Endothelial cell of umbilical vein (primary cell): Measurements from ENCODE around the gene ICE1. TPM values are rescaled to one million over a fixed set of nuclear protein-coding genes. Genes with fewer than 3 reads are reported as not detected.

Experiments
- BruUV-seq: library from RNA; stranded (reverse); fragments of 400-500 nt; replicated peaks from 2 replicates; lab custom pipeline; 2021; lab: Mats Ljungman, UMichigan
- CTCF ChIA-PET: fragments of 300-600, 350-600 bp; sonication (Branson Sonifier 250); formaldehyde crosslinking; loops from one replicate; lab custom pipeline; 2021; ENCODE audit warnings: antibody characterized with exemption, inconsistent platforms; lab: Charles Lee
- POLR2A ChIA-PET: fragments of 300-600, 350-600 bp; sonication (Branson Sonifier 250); formaldehyde crosslinking; loops from one replicate; lab custom pipeline; 2021; ENCODE audit warnings: antibody characterized with exemption, inconsistent platforms; lab: Charles Lee
- DNase-seq: peaks from one replicate; pipeline ENCODE4 v3.0.0-alpha.2; 2011; ENCODE audit warnings: low read depth, low spot score
- FAIRE-seq: peaks from 2 replicates; lab custom pipeline; 2011; peaks lifted over from hg19 to GRCh38; lab: Jason Lieb, UNC
- H2AFZ ChIP-seq: 2 replicates; pipeline ENCODE4 v1.6.0; 2012; ENCODE audit warnings: low read depth, low read length, control low read depth, inconsistent platforms
- H3K27ac ChIP-seq: 2 replicates; pipeline ENCODE4 v1.5.1; 2011; ENCODE audit warnings: low read depth, mild to moderate bottlenecking, control low read depth, low read length, moderate library complexity; ENCODE audit not compliant: insufficient read depth
- H3K27me3 ChIP-seq, 2 experiments: 2 replicates each; pipeline versions ENCODE4 v1.6.0 to v1.6.1; 2011; ENCODE audit warnings: low read length in 2 of 2, mixed read lengths in 1 of 2; ENCODE audit not compliant: control insufficient read depth in 2 of 2, insufficient read depth in 2 of 2
- H3K36me3 ChIP-seq, 2 experiments: 2 replicates in 1 of 2; 3 replicates in 1 of 2; pipeline ENCODE4 v1.5.1; 2011; ENCODE audit warnings: low read length in 2 of 2, mild to moderate bottlenecking in 1 of 2, moderate library complexity in 1 of 2; ENCODE audit not compliant: control insufficient read depth in 2 of 2, insufficient read depth in 2 of 2; ENCODE audit errors: extremely low read depth in 1 of 2
- H3K4me1 ChIP-seq: 3 replicates; pipeline ENCODE4 v1.5.1; 2011; ENCODE audit warnings: mild to moderate bottlenecking, low read length; ENCODE audit not compliant: control insufficient read depth, insufficient read depth; ENCODE audit errors: extremely low read depth
- H3K4me2 ChIP-seq: 2 replicates; pipeline ENCODE4 v1.6.1; 2011; ENCODE audit warnings: low read length, control low read depth, mixed read lengths; ENCODE audit not compliant: insufficient read depth
- H3K4me3 ChIP-seq, 3 experiments: fragments of 200-600 bp in 1 of 3; sonication (generic), shearing (Covaris generic) in 1 of 3; replicated peaks in 1 of 3; 2 replicates each; pipeline ENCODE4 v1.5.1; 2011 to 2016; ENCODE audit warnings: control low read depth in 3 of 3, low read length in 3 of 3, mild to moderate bottlenecking in 2 of 3, inconsistent platforms in 1 of 3, low read depth in 1 of 3, moderate library complexity in 1 of 3; ENCODE audit not compliant: insufficient read depth in 1 of 3
- H3K79me2 ChIP-seq: 2 replicates; pipeline ENCODE4 v1.6.0; 2012; ENCODE audit warnings: low read length, inconsistent platforms; ENCODE audit not compliant: control insufficient read depth, insufficient read depth
- H3K9ac ChIP-seq: replicated peaks from 2 replicates; pipeline ENCODE3; 2011; ENCODE audit warnings: low read length, control low read depth; ENCODE audit not compliant: insufficient read depth; ENCODE audit errors: extremely low read depth
- H3K9me1 ChIP-seq: replicated peaks from 3 replicates; pipeline ENCODE4 v1.6.0; 2011; ENCODE audit warnings: mild to moderate bottlenecking, low read length; ENCODE audit not compliant: control insufficient read depth, insufficient read depth; ENCODE audit errors: extremely low read depth
- H3K9me3 ChIP-seq: replicated peaks from 2 replicates; pipeline ENCODE4 v1.5.1; 2012; ENCODE audit warnings: low read length, inconsistent platforms; ENCODE audit not compliant: control insufficient read depth, insufficient read depth
- H4K20me1 ChIP-seq: replicated peaks from 2 replicates; pipeline ENCODE3; 2011; ENCODE audit warnings: mild to moderate bottlenecking, low read length; ENCODE audit not compliant: control insufficient read depth, insufficient read depth; ENCODE audit errors: extremely low read depth
- EZH2 ChIP-seq: IDR thresholded peaks from 2 replicates; pipeline ENCODE4 v1.6.1; 2012; ENCODE audit warnings: borderline replicate concordance, low read depth, mild to moderate bottlenecking, moderate library complexity, low read length, inconsistent platforms; ENCODE audit not compliant: severe bottlenecking
- FOS ChIP-seq: IDR thresholded peaks from 2 replicates; pipeline ENCODE4 v1.6.1; 2011; ENCODE audit warnings: mild to moderate bottlenecking, low read length, moderate library complexity, borderline replicate concordance; ENCODE audit not compliant: insufficient read depth
- GATA2 ChIP-seq: IDR thresholded peaks from 2 replicates; pipeline ENCODE4 v1.7.0; 2011; ENCODE audit warnings: low read depth, mild to moderate bottlenecking, moderate library complexity, mixed read lengths, low read length; ENCODE audit not compliant: insufficient read length, insufficient read depth
- JUN ChIP-seq: IDR thresholded peaks from 2 replicates; pipeline ENCODE4 v1.6.1; 2011; ENCODE audit warnings: borderline replicate concordance, low read depth; ENCODE audit not compliant: insufficient read length, insufficient read depth
- MYC ChIP-seq: IDR thresholded peaks from one replicate; pipeline ENCODE4 v1.6.1; 2011; ENCODE audit warnings: mild to moderate bottlenecking, low read depth, low read length
- POLR2A ChIP-seq: IDR thresholded peaks from 2 replicates; pipeline ENCODE4 v1.6.1; 2012; ENCODE audit warnings: low read depth, mild to moderate bottlenecking, control low read depth, low read length
- POLR2AphosphoS5 ChIP-seq: IDR thresholded peaks from 2 replicates; pipeline ENCODE4 v1.6.1; 2012; ENCODE audit warnings: low read depth, mild to moderate bottlenecking, control low read depth, low read length, moderate library complexity; ENCODE audit not compliant: insufficient read depth
- dilution Hi-C: fragments of 300-500 bp; cut with MboI; formaldehyde crosslinking; loops from one replicate; pipeline ENCODE4 v1.15.0; 2019; ENCODE audit warnings: low sequenced_read_pairs; ENCODE audit not compliant: extremely low pct_ligation_motif_present
- intact Hi-C: fragments of 100-400 bp; cut with micrococcal nuclease; formaldehyde crosslinking; loops from one replicate; pipeline ENCODE4 v1.10.0; 2022
- polyA plus RNA-seq, 4 experiments: library from polyadenylated mRNA; depleted of rRNA in 3 of 4; stranded (reverse) in 3 of 4; unstranded in 1 of 4; fragments of >200 nt; gene quantifications; 2 replicates each; pipeline versions ENCODE4 v1.2.1 to v1.2.3, GENCODE V29; 2011 to 2012; ENCODE audit warnings: missing spikeins in 1 of 4
- total RNA-seq: library from RNA; stranded (reverse); gene quantifications from 2 replicates; pipeline ENCODE4 v1.2.3, GENCODE V29; 2021
- TF ChIP-seq, protein P1 (sequence below), 2 donors: IDR thresholded peaks; 1 replicate in 1 of 2; 2 replicates in 1 of 2; pipeline ENCODE4 v1.5.1; 2011; ENCODE audit warnings: low read length in 2 of 2, mild to moderate bottlenecking in 2 of 2, moderate library complexity in 2 of 2, control low read depth in 1 of 2, inconsistent platforms in 1 of 2, low read depth in 1 of 2; ENCODE audit not compliant: insufficient read depth in 1 of 2; ENCODE audit errors: extremely low read depth in 1 of 2
- TF ChIP-seq, protein P2 (sequence below): IDR thresholded peaks from 2 replicates; pipeline ENCODE4 v1.6.1; 2011; ENCODE audit not compliant: insufficient read depth, insufficient read length

ICE1 gene
- total and polyA plus RNA-seq, 2 donors (not counting 3 experiments of a cell fraction or from before 2014, with no cell fraction given): 8.8 to 29.1 TPM

DNA sequence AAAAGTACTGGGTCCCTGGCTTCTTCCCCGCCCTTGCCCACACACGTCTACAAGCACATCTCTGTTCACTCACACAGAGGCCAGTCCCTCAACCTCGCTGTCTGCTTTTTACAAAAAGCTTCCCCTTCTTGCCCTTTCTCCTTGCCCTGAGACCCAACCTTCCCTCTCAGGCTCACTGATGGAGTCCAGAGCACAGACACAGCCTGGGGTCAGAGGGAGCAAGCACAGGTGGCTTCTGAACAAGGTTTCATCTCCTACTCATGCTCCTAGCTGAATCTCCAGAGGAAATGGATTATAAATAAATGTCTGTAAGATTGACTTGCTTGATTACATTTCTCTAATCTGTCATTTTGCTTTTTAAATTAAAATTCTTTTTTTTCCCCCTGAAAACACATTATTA is 101.8 kb downstream of the ICE1 start:
- POLR2A ChIA-PET: no interaction called here
- dilution Hi-C loops: no loop called here

More for the DNA sequence above, 101.8 kb downstream of the ICE1 start:
- H3K27me3 ChIP-seq: no peaks in the 10 kb centered on the region
- DNase-seq: no peak
- no peak overlapping the region for H3K9ac ChIP-seq
- no TSS peak for BruUV-seq
- no peak for FAIRE-seq
- no peak overlapping the region for H2AFZ ChIP-seq
- intact Hi-C loops: no loop called here
- no peaks in the 10 kb centered on the region for H3K9me3 ChIP-seq
- H3K79me2 ChIP-seq: no peaks in the 10 kb centered on the region
- no peaks in the 10 kb centered on the region for H3K4me1 ChIP-seq
- no peaks in the 10 kb centered on the region for H3K36me3 ChIP-seq
- H3K4me2 ChIP-seq: no peak overlapping the region
- H3K4me3 ChIP-seq: no peak overlapping the region
- no peaks in the 10 kb centered on the region for H4K20me1 ChIP-seq
- no peak overlapping the region for H3K27ac ChIP-seq
- CTCF ChIA-PET: no interaction called here
- H3K9me1 ChIP-seq: no peaks in the 10 kb centered on the region
- TF ChIP-seq JUN (no peak), POLR2A (no peak), POLR2AphosphoS5 (no peak), MYC (no peak), GATA2 (no peak), EZH2 (no peak), FOS (no peak)
- TF ChIP-seq, protein P1, sequence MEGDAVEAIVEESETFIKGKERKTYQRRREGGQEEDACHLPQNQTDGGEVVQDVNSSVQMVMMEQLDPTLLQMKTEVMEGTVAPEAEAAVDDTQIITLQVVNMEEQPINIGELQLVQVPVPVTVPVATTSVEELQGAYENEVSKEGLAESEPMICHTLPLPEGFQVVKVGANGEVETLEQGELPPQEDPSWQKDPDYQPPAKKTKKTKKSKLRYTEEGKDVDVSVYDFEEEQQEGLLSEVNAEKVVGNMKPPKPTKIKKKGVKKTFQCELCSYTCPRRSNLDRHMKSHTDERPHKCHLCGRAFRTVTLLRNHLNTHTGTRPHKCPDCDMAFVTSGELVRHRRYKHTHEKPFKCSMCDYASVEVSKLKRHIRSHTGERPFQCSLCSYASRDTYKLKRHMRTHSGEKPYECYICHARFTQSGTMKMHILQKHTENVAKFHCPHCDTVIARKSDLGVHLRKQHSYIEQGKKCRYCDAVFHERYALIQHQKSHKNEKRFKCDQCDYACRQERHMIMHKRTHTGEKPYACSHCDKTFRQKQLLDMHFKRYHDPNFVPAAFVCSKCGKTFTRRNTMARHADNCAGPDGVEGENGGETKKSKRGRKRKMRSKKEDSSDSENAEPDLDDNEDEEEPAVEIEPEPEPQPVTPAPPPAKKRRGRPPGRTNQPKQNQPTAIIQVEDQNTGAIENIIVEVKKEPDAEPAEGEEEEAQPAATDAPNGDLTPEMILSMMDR (IDR thresholded peaks at IDR 0.05; ENCODE audit: extremely low read depth in 1 of 2, insufficient read depth in 1 of 2, low read depth in 1 of 2, low read length in 2 of 2): no peak
- TF ChIP-seq, protein P2, sequence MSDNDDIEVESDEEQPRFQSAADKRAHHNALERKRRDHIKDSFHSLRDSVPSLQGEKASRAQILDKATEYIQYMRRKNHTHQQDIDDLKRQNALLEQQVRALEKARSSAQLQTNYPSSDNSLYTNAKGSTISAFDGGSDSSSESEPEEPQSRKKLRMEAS: no peak
